Gastrocnemius medialis (tissue), 4 donors: Measurements from ENCODE around the gene SLC22A4. TPM values are rescaled to one million over a fixed set of nuclear protein-coding genes. Genes with fewer than 3 reads are reported as not detected.

Experiments used
- ATAC-seq, 2 donors: fragments of 150-250 bp; one replicate each; pipeline ENCODE4 v1.9.1; 2016
- DNase-seq, 2 donors: peaks; one replicate each; pipeline ENCODE4 v3.0.0-alpha.2; 2019
- H3K27ac ChIP-seq, 4 donors: fragments of 200-600 bp; sonication (generic); 1 replicate in 1 of 4; 2 replicates in 3 of 4; pipeline ENCODE4 v1.5.1; 2016 to 2018; ENCODE audit warnings: mild to moderate bottlenecking in 2 of 4, moderate library complexity in 1 of 4
- H3K27me3 ChIP-seq, 3 donors: fragments of 200-600 bp; sonication (generic) in 2 of 3; 1 replicate in 1 of 3; 2 replicates in 2 of 3; pipeline versions ENCODE4 v1.5.1 to v1.6.0; 2016 to 2019; ENCODE audit warnings: mild to moderate bottlenecking in 1 of 3, moderate library complexity in 1 of 3
- H3K36me3 ChIP-seq, 2 donors: fragments of 200-600 bp; sonication (generic) in 1 of 2; one replicate each; pipeline ENCODE4 v1.5.1; 2017 to 2018
- H3K4me1 ChIP-seq, 2 donors: fragments of 200-600 bp; sonication (generic) in 1 of 2; one replicate each; pipeline ENCODE4 v1.5.1; 2016 to 2017; ENCODE audit warnings: mild to moderate bottlenecking in 2 of 2
- H3K4me3 ChIP-seq, 4 donors: fragments of 200-600 bp; sonication (generic) in 3 of 4; 1 replicate in 1 of 4; 2 replicates in 3 of 4; pipeline ENCODE4 v1.5.1; 2016 to 2019; ENCODE audit warnings: mild to moderate bottlenecking in 2 of 4
- H3K9me3 ChIP-seq, 3 donors: fragments of 200-600 bp; sonication (generic) in 2 of 3; 1 replicate in 1 of 3; 2 replicates in 2 of 3; pipeline ENCODE4 v1.5.1; 2016 to 2019
- POLR2A ChIP-seq, 2 donors: fragments of 450-650 bp; IDR thresholded peaks; one replicate each; pipeline ENCODE4 v1.6.1; 2017; ENCODE audit warnings: antibody characterized with exemption in 2 of 2, mild to moderate bottlenecking in 2 of 2, moderate library complexity in 2 of 2
- in situ Hi-C, 4 donors: fragments of 200-750 bp; cut with MboI; loops; one replicate each; pipeline versions ENCODE4 v1.15.0 to v1.8.0; 2017; ENCODE audit warnings: low sequenced_read_pairs in 4 of 4
- intact Hi-C: fragments of 100-400 bp; cut with DNase I; formaldehyde crosslinking; loops from one replicate; pipeline ENCODE4 v1.15.1; 2023; ENCODE audit warnings: low total_unique reads
- total RNA-seq, 4 donors: library from RNA; depleted of rRNA; stranded (reverse); fragments of >200 nt; gene quantifications; one replicate each; pipeline versions ENCODE4 v1.1.0 to v1.2.3, GENCODE V29; 2016
- TF ChIP-seq, protein P1 (sequence below), 5 experiments: fragments of 450-650 bp in 3 of 5; fragments of 200-600 bp in 2 of 5; sonication (generic) in 2 of 5; IDR thresholded peaks in 4 of 5; conservative IDR thresholded peaks in 1 of 5; 1 replicate in 4 of 5; 2 replicates in 1 of 5; pipeline ENCODE4 v1.5.1; 2016 to 2019; ENCODE audit warnings: antibody characterized with exemption in 5 of 5, mild to moderate bottlenecking in 3 of 5, moderate library complexity in 3 of 5

The SLC22A4 gene
- total RNA-seq, 4 donors from 2014 or later, result 5.4 to 6.7 (median 6.2) TPM

DNA sequence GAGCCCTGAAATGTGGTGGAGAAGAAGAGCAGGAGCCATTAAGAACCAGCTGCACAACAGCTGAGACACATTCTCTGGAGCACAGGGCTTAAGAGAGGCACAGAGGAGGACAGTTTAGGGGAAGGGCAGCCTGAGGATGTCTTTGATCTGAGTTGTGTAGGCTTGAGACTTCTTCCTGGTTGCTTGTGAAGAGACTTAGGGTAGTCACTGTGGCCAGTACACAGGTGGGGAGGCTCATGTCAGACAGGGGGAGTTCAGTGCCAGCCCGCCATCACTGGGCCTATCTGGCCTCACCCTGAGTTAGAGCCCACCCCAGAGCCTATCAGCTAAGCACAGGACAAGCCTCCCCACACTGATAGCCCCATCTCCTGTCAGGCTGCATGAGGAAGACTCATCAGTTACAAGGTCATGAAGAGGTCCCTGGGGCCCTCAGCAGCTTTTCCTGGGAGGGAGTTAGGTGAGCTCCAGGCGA, 19.8 kb downstream of the SLC22A4 start:
- Histone ChIP-seq H3K9me3 (no peaks in the 10 kb centered on the region), H3K4me1 (peaks cover 11 to 19% of the 10 kb centered on the region in 2 donors), H3K27me3 (no peaks in the 10 kb centered on the region), H3K36me3 (peaks cover 0 to 7% of the 10 kb centered on the region in 2 donors), H3K4me3 (no peak overlapping the region), H3K27ac (no peak overlapping the region)
- DNase-seq (no peak), ATAC-seq (no peak)
- intact Hi-C loops, result no loop called here
- TF ChIP-seq, protein P1, sequence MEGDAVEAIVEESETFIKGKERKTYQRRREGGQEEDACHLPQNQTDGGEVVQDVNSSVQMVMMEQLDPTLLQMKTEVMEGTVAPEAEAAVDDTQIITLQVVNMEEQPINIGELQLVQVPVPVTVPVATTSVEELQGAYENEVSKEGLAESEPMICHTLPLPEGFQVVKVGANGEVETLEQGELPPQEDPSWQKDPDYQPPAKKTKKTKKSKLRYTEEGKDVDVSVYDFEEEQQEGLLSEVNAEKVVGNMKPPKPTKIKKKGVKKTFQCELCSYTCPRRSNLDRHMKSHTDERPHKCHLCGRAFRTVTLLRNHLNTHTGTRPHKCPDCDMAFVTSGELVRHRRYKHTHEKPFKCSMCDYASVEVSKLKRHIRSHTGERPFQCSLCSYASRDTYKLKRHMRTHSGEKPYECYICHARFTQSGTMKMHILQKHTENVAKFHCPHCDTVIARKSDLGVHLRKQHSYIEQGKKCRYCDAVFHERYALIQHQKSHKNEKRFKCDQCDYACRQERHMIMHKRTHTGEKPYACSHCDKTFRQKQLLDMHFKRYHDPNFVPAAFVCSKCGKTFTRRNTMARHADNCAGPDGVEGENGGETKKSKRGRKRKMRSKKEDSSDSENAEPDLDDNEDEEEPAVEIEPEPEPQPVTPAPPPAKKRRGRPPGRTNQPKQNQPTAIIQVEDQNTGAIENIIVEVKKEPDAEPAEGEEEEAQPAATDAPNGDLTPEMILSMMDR (IDR thresholded peaks at IDR 0.05 in 4 of 5, conservative IDR thresholded peaks at IDR 0.05 in 1 of 5), result no peak
- no peak for TF ChIP-seq POLR2A (IDR thresholded peaks at IDR 0.05)
- in situ Hi-C loops, result no loop called here

DNA sequence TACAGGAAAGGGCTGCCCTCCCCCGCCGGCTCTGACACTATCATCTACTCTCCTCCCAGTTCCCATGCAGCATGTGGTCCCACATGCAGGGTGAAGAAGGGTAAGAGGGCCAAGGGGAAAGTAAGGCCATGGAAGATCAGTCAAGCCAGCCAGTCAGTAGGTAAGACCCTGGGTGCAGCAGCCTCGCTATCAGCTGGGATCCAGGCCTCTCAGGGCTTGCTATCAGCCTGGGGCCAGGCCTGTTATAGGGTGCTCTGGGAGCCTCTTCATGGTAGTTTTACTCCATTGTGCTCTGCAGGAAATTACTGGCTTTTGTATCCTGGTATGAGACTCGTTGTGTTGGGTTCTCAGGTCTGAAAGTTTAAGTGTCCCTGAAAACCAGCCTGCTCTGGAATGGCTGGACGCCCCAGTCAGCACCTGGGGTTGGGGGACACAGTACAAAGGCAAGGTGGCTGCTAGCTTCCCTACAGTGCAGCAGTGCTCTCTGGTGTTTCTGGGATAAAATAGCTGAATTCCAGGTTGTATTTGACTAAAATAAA, 21.4 kb downstream of the SLC22A4 start:
- DNase-seq (no peak), ATAC-seq (no peak)
- intact Hi-C loops, result no loop called here
- Histone ChIP-seq H3K4me3 (no peak overlapping the region), H3K27ac (no peak overlapping the region), H3K9me3 (no peaks in the 10 kb centered on the region), H3K27me3 (no peaks in the 10 kb centered on the region), H3K4me1 (peaks cover 21 to 35% of the 10 kb centered on the region in 2 donors), H3K36me3 (peaks cover 0 to 7% of the 10 kb centered on the region in 2 donors)
- in situ Hi-C loops, result no loop called here
- TF ChIP-seq POLR2A (IDR thresholded peaks at IDR 0.05), result no peak
- TF ChIP-seq, protein P1 (IDR thresholded peaks at IDR 0.05 in 4 of 5, conservative IDR thresholded peaks at IDR 0.05 in 1 of 5), result no peak

DNA sequence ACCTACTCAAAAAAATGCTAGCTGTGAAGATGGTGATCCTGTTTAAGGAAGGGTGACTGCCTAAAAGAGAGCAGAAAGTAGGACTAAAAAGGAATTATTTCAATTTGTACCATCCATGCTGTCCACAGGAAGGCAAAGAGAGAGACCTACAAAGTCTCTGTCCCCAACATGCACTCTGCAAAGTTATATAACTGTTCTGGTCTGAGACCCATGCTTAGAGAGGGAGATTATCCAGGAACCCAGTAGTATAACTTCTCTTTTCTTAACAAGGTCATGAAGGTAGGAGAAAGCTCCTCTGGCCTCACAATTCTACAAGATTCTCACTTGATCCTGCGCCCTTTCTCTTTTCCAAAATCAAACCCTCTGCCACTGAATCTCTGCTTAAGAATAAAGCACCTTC, 25.8 kb downstream of the SLC22A4 start:
- no peak overlapping the region for H3K4me3 ChIP-seq
- no peaks in the 10 kb centered on the region for H3K27me3 ChIP-seq
- H3K4me1 ChIP-seq, result peaks cover 25 to 38% of the 10 kb centered on the region in 2 donors
- in situ Hi-C loops (no loop called here), intact Hi-C loops (no loop called here)
- ATAC-seq (no peak), DNase-seq (no peak)
- TF ChIP-seq, protein P1 (IDR thresholded peaks at IDR 0.05 in 4 of 5, conservative IDR thresholded peaks at IDR 0.05 in 1 of 5), result no peak
- no peak for TF ChIP-seq POLR2A (IDR thresholded peaks at IDR 0.05)
- peaks cover 0 to 5% of the 10 kb centered on the region in 2 donors for H3K36me3 ChIP-seq
- H3K9me3 ChIP-seq, result no peaks in the 10 kb centered on the region
- peak overlapping the region; percentile 84 to 87 (median 86) for H3K27ac ChIP-seq

DNA sequence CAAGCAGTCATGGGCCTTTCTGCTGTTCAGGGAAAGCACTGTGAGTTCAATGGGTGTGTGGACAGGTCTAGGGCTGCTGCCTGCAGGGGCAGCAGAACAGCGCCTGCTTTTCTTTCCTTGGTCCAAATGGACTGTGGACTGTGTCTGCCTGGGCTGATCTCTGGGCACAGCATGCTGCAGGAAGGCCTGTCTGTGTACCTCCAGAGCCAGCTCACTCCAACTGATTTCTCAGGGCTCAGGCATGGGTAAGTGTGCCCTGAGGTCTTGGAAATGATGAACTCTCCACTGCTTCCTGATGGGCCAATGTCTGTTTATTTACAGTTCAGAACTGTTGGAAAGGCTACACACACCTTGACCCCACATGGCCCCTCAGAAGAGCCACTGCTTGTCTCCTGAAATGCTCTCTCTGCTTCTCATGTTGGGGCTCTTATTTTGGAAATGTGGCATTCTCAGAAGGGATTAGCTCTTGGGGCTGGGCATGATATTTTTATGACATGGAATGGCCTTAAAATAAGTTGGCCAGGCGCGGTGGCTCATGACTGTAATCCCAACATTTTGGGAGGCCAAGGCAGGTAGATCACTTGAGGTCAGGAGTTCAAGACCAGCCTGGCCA, 27.0 kb downstream of the SLC22A4 start:
- DNase-seq (no peak), ATAC-seq (no peak)
- peaks cover 0 to 5% of the 10 kb centered on the region in 2 donors for H3K36me3 ChIP-seq
- H3K4me1 ChIP-seq, result peaks cover 25 to 38% of the 10 kb centered on the region in 2 donors
- no peaks in the 10 kb centered on the region for H3K27me3 ChIP-seq
- H3K27ac ChIP-seq, result peak overlapping the region; percentile 84 to 87 (median 86)
- TF ChIP-seq, protein P1 (IDR thresholded peaks at IDR 0.05 in 4 of 5, conservative IDR thresholded peaks at IDR 0.05 in 1 of 5), result no peak
- TF ChIP-seq POLR2A (IDR thresholded peaks at IDR 0.05), result no peak
- intact Hi-C loops, result no loop called here
- H3K9me3 ChIP-seq, result no peaks in the 10 kb centered on the region
- no peak overlapping the region for H3K4me3 ChIP-seq
- in situ Hi-C loops, result no loop called here
